GM21381 (cell line): ENCODE data around the gene ELOVL5.
A peak's percentile ranks its signal among the peaks of the same experiment; 100 is the strongest.
"Not testable (repeated sequence)": the region's sequence is repeated elsewhere in the genome, so short reads cannot be mapped to it uniquely, and the experiment has no call there.

Source experiments
- ATAC-seq: cut with Tn5 transposase; IDR thresholded peaks from one replicate; pipeline ENCODE4 v1.9.1; 2021; ENCODE audit warnings: mild to moderate bottlenecking, moderate library complexity; ENCODE audit not compliant: unreplicated experiment

The ELOVL5 gene

GRCh38 chr6:53306819-53307347, 41.9 kb downstream of the ELOVL5 start:
- peak; percentile 51 for ATAC-seq

- not testable (repeated sequence) for ATAC-seq
Observed at GRCh38 chr6:53306217-53306616, 42.5 kb downstream of the ELOVL5 start.

GRCh38 chr6:53305506-53306005, 43.2 kb downstream of the ELOVL5 start:
- ATAC-seq = not testable (repeated sequence)

GRCh38 chr6:53304953-53305352, 43.8 kb downstream of the ELOVL5 start:
- not testable (repeated sequence) for ATAC-seq

- no peak for ATAC-seq
Observed at GRCh38 chr6:53302678-53303360, 45.9 kb downstream of the ELOVL5 start.

GRCh38 chr6:53301801-53302537, 46.8 kb downstream of the ELOVL5 start:
- ATAC-seq = no peak

GRCh38 chr6:53300656-53301551, 47.8 kb downstream of the ELOVL5 start:
- no peak for ATAC-seq

- ATAC-seq = no peak
Observed at GRCh38 chr6:53299331-53300005, 49.3 kb downstream of the ELOVL5 start.

- ATAC-seq = no peak
Observed at GRCh38 chr6:53297004-53297403, 51.7 kb downstream of the ELOVL5 start.

GRCh38 chr6:53295176-53295575, 53.6 kb downstream of the ELOVL5 start:
- ATAC-seq = no peak

GRCh38 chr6:53294611-53295010, 54.1 kb downstream of the ELOVL5 start:
- ATAC-seq = no peak

GRCh38 chr6:53294095-53294494, 54.7 kb downstream of the ELOVL5 start:
- ATAC-seq = no peak

GRCh38 chr6:53293691-53294090, 55.1 kb downstream of the ELOVL5 start:
- ATAC-seq = no peak

- no peak for ATAC-seq
Observed at GRCh38 chr6:53290537-53291510, 57.9 kb downstream of the ELOVL5 start.

GRCh38 chr6:53287336-53288225, 61.2 kb downstream of the ELOVL5 start:
- no peak for ATAC-seq

GRCh38 chr6:53284901-53285300, 63.8 kb downstream of the ELOVL5 start:
- ATAC-seq = peak; percentile 73

GRCh38 chr6:53282741-53283140, 66.0 kb downstream of the ELOVL5 start:
- no peak for ATAC-seq

- ATAC-seq = no peak
Observed at GRCh38 chr6:53282234-53282633, 66.5 kb downstream of the ELOVL5 start.
